ENCODE results near the gene ARHGEF25. TPM values are rescaled to one million over a fixed set of nuclear protein-coding genes. Genes with fewer than 3 reads are reported as not detected.
"Not testable (repeated sequence)": the region's sequence is repeated elsewhere in the genome, so short reads cannot be mapped to it uniquely, and the experiment has no call there.

The ARHGEF25 gene
- total RNA-seq, 1 donor from 2014 or later = 18.4 TPM

- Mint-ChIP-seq H3K4me3 (ENCODE audit: low read depth) (no peak overlapping the region), H3K4me1 (ENCODE audit: low read depth) (no peaks in the 10 kb centered on the region), H3K36me3 (ENCODE audit: insufficient read depth) (peaks cover 3% of the 10 kb centered on the region), H3K9me3 (ENCODE audit: low read depth) (peaks cover 21% of the 10 kb centered on the region), H3K27ac (no peak overlapping the region), H3K27me3 (no peaks in the 10 kb centered on the region)
- no peak for DNase-seq (ENCODE audit: low spot score, unreplicated experiment)
- TF ChIP-seq, protein P1, sequence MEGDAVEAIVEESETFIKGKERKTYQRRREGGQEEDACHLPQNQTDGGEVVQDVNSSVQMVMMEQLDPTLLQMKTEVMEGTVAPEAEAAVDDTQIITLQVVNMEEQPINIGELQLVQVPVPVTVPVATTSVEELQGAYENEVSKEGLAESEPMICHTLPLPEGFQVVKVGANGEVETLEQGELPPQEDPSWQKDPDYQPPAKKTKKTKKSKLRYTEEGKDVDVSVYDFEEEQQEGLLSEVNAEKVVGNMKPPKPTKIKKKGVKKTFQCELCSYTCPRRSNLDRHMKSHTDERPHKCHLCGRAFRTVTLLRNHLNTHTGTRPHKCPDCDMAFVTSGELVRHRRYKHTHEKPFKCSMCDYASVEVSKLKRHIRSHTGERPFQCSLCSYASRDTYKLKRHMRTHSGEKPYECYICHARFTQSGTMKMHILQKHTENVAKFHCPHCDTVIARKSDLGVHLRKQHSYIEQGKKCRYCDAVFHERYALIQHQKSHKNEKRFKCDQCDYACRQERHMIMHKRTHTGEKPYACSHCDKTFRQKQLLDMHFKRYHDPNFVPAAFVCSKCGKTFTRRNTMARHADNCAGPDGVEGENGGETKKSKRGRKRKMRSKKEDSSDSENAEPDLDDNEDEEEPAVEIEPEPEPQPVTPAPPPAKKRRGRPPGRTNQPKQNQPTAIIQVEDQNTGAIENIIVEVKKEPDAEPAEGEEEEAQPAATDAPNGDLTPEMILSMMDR (IDR thresholded peaks at IDR 0.05; ENCODE audit: unreplicated experiment) = no peak
Measured at GRCh38 chr12:57661376-57661775, 50.1 kb downstream of the ARHGEF25 start.

DNA sequence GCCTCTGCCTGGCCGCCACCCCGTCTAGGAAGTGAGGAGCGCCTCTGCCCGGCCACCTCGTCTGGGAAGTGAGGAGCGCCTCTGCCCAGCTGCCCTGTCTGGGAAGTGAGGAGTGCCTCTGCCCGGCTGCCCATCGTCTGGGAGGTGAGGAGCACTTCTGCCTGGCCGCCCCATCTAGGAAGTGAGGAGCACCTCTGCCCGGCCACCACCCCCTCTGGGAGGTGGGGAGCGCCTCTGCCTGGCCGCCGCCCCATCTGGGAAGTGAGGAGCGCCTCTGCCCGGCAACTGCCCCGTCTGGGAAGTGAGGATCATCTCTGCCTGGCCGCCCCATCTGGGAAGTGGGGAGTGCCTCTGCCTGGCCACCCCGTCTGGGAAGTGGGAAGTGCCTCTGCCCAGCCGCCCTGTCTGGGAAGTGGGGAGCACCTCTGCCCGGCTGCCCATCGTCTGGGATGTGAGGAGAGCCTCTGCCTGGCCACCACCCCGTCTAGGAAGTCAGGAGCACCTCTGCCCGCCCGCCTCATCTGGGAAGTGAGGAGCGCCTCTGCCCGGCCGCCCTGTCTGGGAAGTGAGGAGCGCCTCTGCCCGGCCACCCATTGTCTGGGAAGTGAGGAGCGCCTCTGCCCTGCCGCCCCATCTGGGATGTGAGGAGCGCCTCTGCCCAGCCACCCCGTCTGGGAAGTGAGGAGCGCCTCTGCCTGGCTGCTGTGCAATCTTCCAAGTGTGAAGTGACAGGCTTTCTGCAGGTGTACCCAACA lies 54.0 kb downstream of the ARHGEF25 start:
- not testable (repeated sequence) for H3K4me3 Mint-ChIP-seq (ENCODE audit: low read depth); H3K27ac Mint-ChIP-seq; H3K4me1 Mint-ChIP-seq (ENCODE audit: low read depth); H3K27me3 Mint-ChIP-seq; DNase-seq (ENCODE audit: low spot score, unreplicated experiment); H3K36me3 Mint-ChIP-seq (ENCODE audit: insufficient read depth)
- H3K9me3 Mint-ChIP-seq (ENCODE audit: low read depth) = peaks cover 14% of the 10 kb centered on the region

Other genes starting within 250 kb of the ARHGEF25 start
- 85.9 and 86.8 TPM in 2 replicates for gene R3HDM2, start 180.4 kb upstream of the ARHGEF25 start, total RNA-seq
- gene INHBC, start 176.7 kb upstream of the ARHGEF25 start, total RNA-seq = 0.16 TPM in 1 of 2 replicates, not detected in the other
- gene INHBE, start 156.1 kb upstream of the ARHGEF25 start, total RNA-seq = 1.2 and 2.0 TPM in 2 replicates
- gene GLI1, start 151.7 kb upstream of the ARHGEF25 start, total RNA-seq = 0.89 and 0.91 TPM in 2 replicates
- 2.6 and 2.8 TPM in 2 replicates for gene ARHGAP9, start 131.6 kb upstream of the ARHGEF25 start, total RNA-seq
- gene MARS1, start 123.4 kb upstream of the ARHGEF25 start, total RNA-seq = 290 and 318 TPM in 2 replicates
- gene DDIT3, start 90.9 kb upstream of the ARHGEF25 start, total RNA-seq = 15.7 and 18.5 TPM in 2 replicates
- gene MBD6, start 88.6 kb upstream of the ARHGEF25 start, total RNA-seq = 158 and 159 TPM in 2 replicates
- 144 and 153 TPM in 2 replicates for gene DCTN2, start 64.2 kb upstream of the ARHGEF25 start, total RNA-seq
- 2.5 and 2.8 TPM in 2 replicates for gene KIF5A, start 61.4 kb upstream of the ARHGEF25 start, total RNA-seq
- 38.4 and 39.0 TPM in 2 replicates for gene PIP4K2C, start 20.2 kb upstream of the ARHGEF25 start, total RNA-seq
- gene DTX3, start 6.6 kb upstream of the ARHGEF25 start, total RNA-seq = 79.9 and 83.0 TPM in 2 replicates
- gene B4GALNT1, start 21.8 kb downstream of the ARHGEF25 start, total RNA-seq = 0.73 and 1.1 TPM in 2 replicates
- gene OS9, start 82.7 kb downstream of the ARHGEF25 start, total RNA-seq = 197 and 204 TPM in 2 replicates
- gene AGAP2, start 127.3 kb downstream of the ARHGEF25 start, total RNA-seq = 0.29 TPM in 2 replicates
- 24.2 and 31.3 TPM in 2 replicates for gene TSPAN31, start 133.6 kb downstream of the ARHGEF25 start, total RNA-seq
- 194 and 208 TPM in 2 replicates for gene CDK4, start 140.9 kb downstream of the ARHGEF25 start, total RNA-seq
- gene MARCHF9, start 143.7 kb downstream of the ARHGEF25 start, total RNA-seq = 33.8 and 34.3 TPM in 2 replicates
- gene CYP27B1, start 155.6 kb downstream of the ARHGEF25 start, total RNA-seq = 2.0 and 2.5 TPM in 2 replicates
- 23.3 and 27.5 TPM in 2 replicates for gene METTL1, start 160.7 kb downstream of the ARHGEF25 start, total RNA-seq
- 5.6 and 6.7 TPM in 2 replicates for gene EEF1AKMT3, start 161.2 kb downstream of the ARHGEF25 start, total RNA-seq
- gene TSFM, start 171.4 kb downstream of the ARHGEF25 start, total RNA-seq = 25.7 and 30.0 TPM in 2 replicates
- gene AVIL, start 207.3 kb downstream of the ARHGEF25 start, total RNA-seq = 3.9 and 4.4 TPM in 2 replicates
- gene CTDSP2, start 235.3 kb downstream of the ARHGEF25 start, total RNA-seq = 134 and 145 TPM in 2 replicates

Measured in progenitor cell of endocrine pancreas (in vitro differentiated cells).